ENCODE results near the gene TMOD1. TPM values are rescaled to one million over a fixed set of nuclear protein-coding genes. Genes with fewer than 3 reads are reported as not detected.

TMOD1 gene
- total RNA-seq, 1 donor from 2014 or later = not detected

- Histone ChIP-seq H3K36me3 (ENCODE audit: control insufficient read depth, insufficient read depth, low read length) (no peaks in the 10 kb centered on the region), H3K4me3 (ENCODE audit: low read depth, low read length) (no peak overlapping the region), H3K27me3 (ENCODE audit: control insufficient read depth, insufficient read depth, low read length) (peaks cover 2% of the 10 kb centered on the region)
- no peak for TF ChIP-seq CTCF (IDR thresholded peaks at IDR 0.05; ENCODE audit: insufficient read depth, low read length, severe bottlenecking)
- DNase-seq (ENCODE audit: low read depth) (no peak), FAIRE-seq (no peak)
Observed at GRCh38 chr9:97527626-97528528, 26.4 kb downstream of the TMOD1 start.

GRCh38 chr9:97528529-97529230, 27.2 kb downstream of the TMOD1 start:
- Histone ChIP-seq H3K4me3 (ENCODE audit: low read depth, low read length) (no peak overlapping the region), H3K27me3 (ENCODE audit: control insufficient read depth, insufficient read depth, low read length) (peaks cover 2% of the 10 kb centered on the region), H3K36me3 (ENCODE audit: control insufficient read depth, insufficient read depth, low read length) (no peaks in the 10 kb centered on the region)
- no peak for FAIRE-seq
- no peak for TF ChIP-seq CTCF (IDR thresholded peaks at IDR 0.05; ENCODE audit: insufficient read depth, low read length, severe bottlenecking)
- DNase-seq (ENCODE audit: low read depth) = no peak

- no peaks in the 10 kb centered on the region for H3K36me3 ChIP-seq (ENCODE audit: control insufficient read depth, insufficient read depth, low read length)
- peak; percentile 78 for DNase-seq (ENCODE audit: low read depth)
- no peak for FAIRE-seq
Observed at GRCh38 chr9:97529363-97530076, 28.1 kb downstream of the TMOD1 start.

GRCh38 chr9:97531888-97532376, 30.5 kb downstream of the TMOD1 start:
- Histone ChIP-seq H3K27me3 (ENCODE audit: control insufficient read depth, insufficient read depth, low read length) (peaks cover 2% of the 10 kb centered on the region), H3K4me3 (ENCODE audit: low read depth, low read length) (no peak overlapping the region), H3K36me3 (ENCODE audit: control insufficient read depth, insufficient read depth, low read length) (no peaks in the 10 kb centered on the region)
- FAIRE-seq = no peak
- DNase-seq (ENCODE audit: low read depth) = no peak
- TF ChIP-seq CTCF (IDR thresholded peaks at IDR 0.05; ENCODE audit: insufficient read depth, low read length, severe bottlenecking) = no peak

More at GRCh38 chr9:97529363-97530076, 28.1 kb downstream of the TMOD1 start:
- Histone ChIP-seq H3K27me3 (ENCODE audit: control insufficient read depth, insufficient read depth, low read length) (peaks cover 2% of the 10 kb centered on the region), H3K4me3 (ENCODE audit: low read depth, low read length) (no peak overlapping the region)
- no peak for TF ChIP-seq CTCF (IDR thresholded peaks at IDR 0.05; ENCODE audit: insufficient read depth, low read length, severe bottlenecking)

GRCh38 chr9:97534185-97534584, 32.7 kb downstream of the TMOD1 start:
- Histone ChIP-seq H3K4me3 (ENCODE audit: low read depth, low read length) (no peak overlapping the region), H3K27me3 (ENCODE audit: control insufficient read depth, insufficient read depth, low read length) (no peaks in the 10 kb centered on the region), H3K36me3 (ENCODE audit: control insufficient read depth, insufficient read depth, low read length) (no peaks in the 10 kb centered on the region)
- TF ChIP-seq CTCF (IDR thresholded peaks at IDR 0.05; ENCODE audit: insufficient read depth, low read length, severe bottlenecking) = no peak
- no peak for FAIRE-seq
- DNase-seq (ENCODE audit: low read depth) = no peak

Data from bronchial epithelial cell (primary cell).